ENCODE data around the gene ABCD3. TPM values are rescaled to one million over a fixed set of nuclear protein-coding genes. Genes with fewer than 3 reads are reported as not detected.

The ABCD3 gene
- total RNA-seq, 1 donor = 35.2 TPM

GRCh38 chr1:94551449-94551848 is 133.3 kb downstream of the ABCD3 start:
- DNase-seq (ENCODE audit: low read depth) = no peak

GRCh38 chr1:94552071-94552586 is 133.9 kb downstream of the ABCD3 start:
- H3K4me3 ChIP-seq (ENCODE audit: low read depth, low read length) = no peak overlapping the region
- TF ChIP-seq CTCF (IDR thresholded peaks at IDR 0.05; ENCODE audit: insufficient read depth, low read length) = no peak
- no peak for DNase-seq (ENCODE audit: low read depth)

More at GRCh38 chr1:94551449-94551848, 133.3 kb downstream of the ABCD3 start:
- TF ChIP-seq CTCF (IDR thresholded peaks at IDR 0.05; ENCODE audit: insufficient read depth, low read length) = no peak
- H3K4me3 ChIP-seq (ENCODE audit: low read depth, low read length) = no peak overlapping the region

GRCh38 chr1:94553323-94553730 is 135.1 kb downstream of the ABCD3 start:
- DNase-seq (ENCODE audit: low read depth) = no peak

GRCh38 chr1:94553931-94554330 is 135.7 kb downstream of the ABCD3 start:
- DNase-seq (ENCODE audit: low read depth) = no peak
- TF ChIP-seq CTCF (IDR thresholded peaks at IDR 0.05; ENCODE audit: insufficient read depth, low read length) = no peak
- H3K4me3 ChIP-seq (ENCODE audit: low read depth, low read length) = no peak overlapping the region

More at GRCh38 chr1:94553323-94553730, 135.1 kb downstream of the ABCD3 start:
- TF ChIP-seq CTCF (IDR thresholded peaks at IDR 0.05; ENCODE audit: insufficient read depth, low read length) = no peak
- H3K4me3 ChIP-seq (ENCODE audit: low read depth, low read length) = no peak overlapping the region

- no peak for DNase-seq (ENCODE audit: low read depth)
- no peak for TF ChIP-seq CTCF (IDR thresholded peaks at IDR 0.05; ENCODE audit: insufficient read depth, low read length)
- H3K4me3 ChIP-seq (ENCODE audit: low read depth, low read length) = no peak overlapping the region
These were observed 136.4 kb downstream of the ABCD3 start for GRCh38 chr1:94554580-94554979.

- no peak overlapping the region for H3K4me3 ChIP-seq (ENCODE audit: low read depth, low read length)
- TF ChIP-seq CTCF (IDR thresholded peaks at IDR 0.05; ENCODE audit: insufficient read depth, low read length) = no peak
- DNase-seq (ENCODE audit: low read depth) = no peak
These were observed 136.9 kb downstream of the ABCD3 start for GRCh38 chr1:94555091-94555490.

- H3K4me3 ChIP-seq (ENCODE audit: low read depth, low read length) = no peak overlapping the region
- DNase-seq (ENCODE audit: low read depth) = no peak
- no peak for TF ChIP-seq CTCF (IDR thresholded peaks at IDR 0.05; ENCODE audit: insufficient read depth, low read length)
These were observed 141.7 kb downstream of the ABCD3 start for GRCh38 chr1:94559921-94560320.

All from fibroblast of the aortic adventitia (primary cell).